Mesenchymal stem cell (in vitro differentiated cells and primary cell): ENCODE measurements around the gene CLEC20A.
"Not testable (repeated sequence)": the region's sequence is repeated elsewhere in the genome, so short reads cannot be mapped to it uniquely, and the experiment has no call there.

Source experiments
- DNase-seq: peaks from one replicate; pipeline ENCODE4 v3.0.0-alpha.2; 2013
- H2AFZ ChIP-seq: one replicate; pipeline ENCODE4 v1.6.1; 2013; ENCODE audit warnings: low read depth, mild to moderate bottlenecking, control low read depth, inconsistent platforms, low read length, moderate library complexity
- H2AK5ac ChIP-seq: 2 replicates; pipeline ENCODE4 v1.6.1; 2013; ENCODE audit warnings: low read length, moderate library complexity, mild to moderate bottlenecking, inconsistent platforms; ENCODE audit not compliant: severe bottlenecking
- H2BK120ac ChIP-seq: one replicate; pipeline ENCODE4 v1.6.1; 2013; ENCODE audit warnings: low read depth, mild to moderate bottlenecking, inconsistent platforms, low read length, moderate library complexity
- H2BK12ac ChIP-seq, 2 experiments: one replicate each; pipeline ENCODE4 v1.6.1; 2013; ENCODE audit warnings: inconsistent platforms in 2 of 2, low read length in 2 of 2, mild to moderate bottlenecking in 2 of 2, moderate library complexity in 2 of 2, control low read depth in 1 of 2
- H2BK15ac ChIP-seq: one replicate; pipeline ENCODE4 v1.6.1; 2013; ENCODE audit warnings: mild to moderate bottlenecking, low read depth, inconsistent platforms; ENCODE audit not compliant: poor library complexity, severe bottlenecking
- H2BK5ac ChIP-seq: 2 replicates; pipeline ENCODE4 v1.6.1; 2013; ENCODE audit warnings: low read depth, mild to moderate bottlenecking, low read length, control low read depth, inconsistent platforms; ENCODE audit not compliant: poor library complexity, severe bottlenecking
- H3K14ac ChIP-seq, 2 experiments: one replicate each; pipeline ENCODE4 v1.6.1; 2013; ENCODE audit warnings: inconsistent platforms in 2 of 2, low read length in 2 of 2, control low read depth in 1 of 2, mild to moderate bottlenecking in 1 of 2, moderate library complexity in 1 of 2
- H3K18ac ChIP-seq, 2 experiments: one replicate each; pipeline ENCODE4 v1.6.1; 2013; ENCODE audit warnings: inconsistent platforms in 2 of 2, low read length in 2 of 2, control low read depth in 1 of 2, low read depth in 1 of 2, mild to moderate bottlenecking in 1 of 2
- H3K23ac ChIP-seq, 2 experiments: one replicate each; pipeline ENCODE4 v1.6.1; 2013; ENCODE audit warnings: inconsistent platforms in 2 of 2, low read length in 2 of 2, mild to moderate bottlenecking in 2 of 2, moderate library complexity in 2 of 2, control low read depth in 1 of 2
- H3K27ac ChIP-seq: 2 replicates; pipeline ENCODE4 v1.5.1; 2013; ENCODE audit warnings: mild to moderate bottlenecking, moderate library complexity, low read length, control low read depth, inconsistent platforms; ENCODE audit not compliant: poor library complexity, severe bottlenecking
- H3K27me3 ChIP-seq, 2 experiments: 2 replicates each; pipeline versions ENCODE4 v1.6.1 to v1.7.0; 2013; ENCODE audit warnings: low read length in 2 of 2, mild to moderate bottlenecking in 2 of 2, moderate library complexity in 2 of 2, control low read depth in 1 of 2, inconsistent platforms in 1 of 2; ENCODE audit not compliant: control insufficient read depth in 1 of 2, insufficient read depth in 1 of 2
- H3K36me3 ChIP-seq, 2 experiments: 2 replicates each; pipeline versions ENCODE4 v1.6.1 to v1.7.0; 2013; ENCODE audit warnings: low read length in 2 of 2, control low read depth in 1 of 2, inconsistent platforms in 1 of 2, low read depth in 1 of 2, mild to moderate bottlenecking in 1 of 2; ENCODE audit not compliant: insufficient read depth in 2 of 2, control insufficient read depth in 1 of 2
- H3K4ac ChIP-seq, 2 experiments: one replicate each; pipeline ENCODE4 v1.6.1; 2013; ENCODE audit warnings: inconsistent platforms in 2 of 2, low read length in 2 of 2, mild to moderate bottlenecking in 2 of 2, moderate library complexity in 2 of 2, control low read depth in 1 of 2, low read depth in 1 of 2
- H3K4me1 ChIP-seq: 2 replicates; pipeline ENCODE4 v1.6.1; 2013; ENCODE audit warnings: low read depth, low read length, control low read depth; ENCODE audit not compliant: control insufficient read depth, insufficient read depth
- H3K4me2 ChIP-seq: 2 replicates; pipeline ENCODE4 v1.6.1; 2013; ENCODE audit warnings: low read length, mild to moderate bottlenecking, inconsistent platforms; ENCODE audit not compliant: poor library complexity, severe bottlenecking
- H3K4me3 ChIP-seq, 2 experiments: 2 replicates each; pipeline versions ENCODE4 v1.5.1 to v1.7.0; 2013; ENCODE audit warnings: low read length in 2 of 2, mild to moderate bottlenecking in 2 of 2, control low read depth in 1 of 2, low read depth in 1 of 2; ENCODE audit not compliant: insufficient read depth in 1 of 2
- H3K79me1 ChIP-seq: replicated peaks from 2 replicates; pipeline ENCODE4 v1.6.1; 2013; ENCODE audit warnings: mild to moderate bottlenecking, control low read depth, low read length, inconsistent platforms; ENCODE audit not compliant: poor library complexity, severe bottlenecking
- H3K9ac ChIP-seq: 2 replicates; pipeline ENCODE4 v1.7.0; 2013; ENCODE audit warnings: mild to moderate bottlenecking, low read length, moderate library complexity
- H3K9me3 ChIP-seq: 2 replicates; pipeline ENCODE4 v1.7.0; 2013; ENCODE audit warnings: mild to moderate bottlenecking, low read length; ENCODE audit not compliant: control insufficient read depth
- H4K8ac ChIP-seq: one replicate; pipeline ENCODE4 v1.6.1; 2013; ENCODE audit warnings: inconsistent platforms, mild to moderate bottlenecking, low read length, moderate library complexity
- H4K91ac ChIP-seq: one replicate; pipeline ENCODE4 v1.6.1; 2013; ENCODE audit warnings: mild to moderate bottlenecking, low read length, inconsistent platforms
- WGBS: methylation state at CpG from one replicate; pipeline ENCODE4 v1.1.7; 2013; ENCODE audit warnings: mixed read lengths; 5-methylcytosine and 5-hydroxymethylcytosine counted together

Gene CLEC20A

GRCh38 chr1:178506177-178506576 is 9.4 kb upstream of the CLEC20A start:
- Histone ChIP-seq H3K4me2 (no peak overlapping the region), H3K14ac (peak overlapping the region in 1 of 2 experiments; percentile 44), H3K18ac (no peak overlapping the region), H4K91ac (no peak overlapping the region), H3K9me3 (no peaks in the 10 kb centered on the region), H4K8ac (no peak overlapping the region), H3K27ac (no peak overlapping the region), H3K23ac (no peak overlapping the region), H2AFZ (no peak overlapping the region), H3K4me3 (no peak overlapping the region), H2BK12ac (no peak overlapping the region), H3K36me3 (no peaks in the 10 kb centered on the region), H3K9ac (no peak overlapping the region), H2BK5ac (no peak overlapping the region), H3K4ac (no peak overlapping the region), H2BK15ac (no peak overlapping the region), H3K27me3 (peaks cover 0 to 22% of the 10 kb centered on the region in 2 experiments), H2AK5ac (no peak overlapping the region), H3K4me1 (no peaks in the 10 kb centered on the region), H3K79me1 (no peaks in the 10 kb centered on the region), H2BK120ac (no peak overlapping the region)
- WGBS = 95% methylated on average over 3 of the region's 6 CpGs
- no peak for DNase-seq

- Histone ChIP-seq H2BK12ac (no peak overlapping the region), H2BK5ac (no peak overlapping the region), H3K23ac (no peak overlapping the region), H2BK15ac (no peak overlapping the region), H3K27me3 (peaks cover 0 to 22% of the 10 kb centered on the region in 2 experiments), H2AFZ (no peak overlapping the region), H4K91ac (no peak overlapping the region), H3K4me2 (no peak overlapping the region), H3K4me1 (no peaks in the 10 kb centered on the region), H2AK5ac (no peak overlapping the region), H3K27ac (no peak overlapping the region), H3K36me3 (no peaks in the 10 kb centered on the region), H2BK120ac (no peak overlapping the region), H3K9me3 (no peaks in the 10 kb centered on the region), H3K4me3 (no peak overlapping the region), H3K14ac (no peak overlapping the region), H3K4ac (no peak overlapping the region), H3K18ac (no peak overlapping the region), H3K79me1 (no peaks in the 10 kb centered on the region), H3K9ac (no peak overlapping the region), H4K8ac (no peak overlapping the region)
- whole genome bisulfite sequencing = 84% methylated on average over 4 of the region's 4 CpGs
- no peak for DNase-seq
These were observed 7.5 kb upstream of the CLEC20A start for GRCh38 chr1:178504286-178504685.

GRCh38 chr1:178503849-178504248 is 7.1 kb upstream of the CLEC20A start:
- no peak overlapping the region for H4K91ac ChIP-seq
- H3K9ac ChIP-seq = no peak overlapping the region
- no peak overlapping the region for H2AK5ac ChIP-seq
- H3K4me1 ChIP-seq = no peaks in the 10 kb centered on the region
- H3K27ac ChIP-seq = no peak overlapping the region
- H3K36me3 ChIP-seq = no peaks in the 10 kb centered on the region
- H2BK5ac ChIP-seq = no peak overlapping the region
- H4K8ac ChIP-seq = no peak overlapping the region
- H3K14ac ChIP-seq = no peak overlapping the region
- DNase-seq = no peak
- no peak overlapping the region for H3K4me3 ChIP-seq
- no peaks in the 10 kb centered on the region for H3K9me3 ChIP-seq
- no peaks in the 10 kb centered on the region for H3K79me1 ChIP-seq
- WGBS = 50% methylated on average over 5 of the region's 6 CpGs
- no peak overlapping the region for H2AFZ ChIP-seq
- no peak overlapping the region for H3K18ac ChIP-seq
- no peak overlapping the region for H3K4ac ChIP-seq
- H2BK15ac ChIP-seq = no peak overlapping the region
- no peak overlapping the region for H2BK120ac ChIP-seq
- H2BK12ac ChIP-seq = no peak overlapping the region
- no peak overlapping the region for H3K23ac ChIP-seq
- H3K4me2 ChIP-seq = no peak overlapping the region
- peaks cover 0 to 22% of the 10 kb centered on the region in 2 experiments for H3K27me3 ChIP-seq

DNA sequence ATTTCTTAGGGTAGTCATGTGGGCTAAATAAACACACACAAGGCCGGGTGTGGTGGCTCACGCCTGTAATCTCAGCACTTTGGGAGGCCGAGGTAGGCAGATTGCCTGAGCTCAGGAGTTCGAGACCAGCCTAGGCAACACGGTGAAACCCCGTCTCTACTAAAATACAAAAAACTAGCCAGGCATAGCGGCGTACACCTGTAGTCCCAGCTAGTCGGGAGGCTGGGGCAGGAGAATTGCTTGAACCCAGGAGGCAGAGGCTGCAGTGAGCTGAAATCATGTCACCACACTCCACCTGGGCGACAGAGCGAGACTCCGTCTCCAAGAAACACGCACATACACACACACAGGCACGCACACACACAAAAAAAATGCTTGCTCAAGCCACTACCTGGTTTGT is 6.6 kb upstream of the CLEC20A start:
- 95% methylated on average over 14 of the region's 14 CpGs for WGBS
- H3K14ac ChIP-seq, H3K4me1 ChIP-seq, H3K18ac ChIP-seq, H2AFZ ChIP-seq, H3K4ac ChIP-seq, H2BK120ac ChIP-seq, H4K8ac ChIP-seq, H3K27ac ChIP-seq, H3K79me1 ChIP-seq, H2BK5ac ChIP-seq, H3K9me3 ChIP-seq, H2AK5ac ChIP-seq, H2BK15ac ChIP-seq, H2BK12ac ChIP-seq, H4K91ac ChIP-seq, H3K4me3 ChIP-seq, H3K9ac ChIP-seq, DNase-seq, H3K4me2 ChIP-seq, H3K36me3 ChIP-seq, H3K23ac ChIP-seq: not testable (repeated sequence)
- H3K27me3 ChIP-seq = peaks cover 0 to 22% of the 10 kb centered on the region in 2 experiments
